ENCODE data around the gene DIP2C. TPM values are rescaled to one million over a fixed set of nuclear protein-coding genes. Genes with fewer than 3 reads are reported as not detected.

DIP2C gene
- polyA plus RNA-seq, 3 donors, result 0.11 TPM; not detected in 2

GRCh38 chr10:398954-399353 is 290.5 kb downstream of the DIP2C start:
- intact Hi-C loops (cut with micrococcal nuclease), result no loop called here
- no peak overlapping the region for H2AFZ ChIP-seq (ENCODE audit: insufficient read depth, low read depth, low read length, poor library complexity, severe bottlenecking)
- 89% methylated on average over 22 of the region's 22 CpGs for WGBS (ENCODE audit: insufficient coverage)
- peaks cover 3% of the 10 kb centered on the region in 2 donors for H3K4me1 ChIP-seq (ENCODE audit: control insufficient read depth in 1 of 2, insufficient read depth in 2 of 2, low read length in 2 of 2)
- Mint-ChIP-seq H3K4me3 (no peak overlapping the region), H3K4me1 (peaks cover 7% of the 10 kb centered on the region), H3K27ac (no peak overlapping the region), H3K36me3 (no peaks in the 10 kb centered on the region), H3K27me3 (ENCODE audit: low read depth in 3 of 3) (peaks cover 2 to 10% (median 7%) of the 10 kb centered on the region in 3 donors), H3K9me3 (peaks cover 0 to 3% (median 1%) of the 10 kb centered on the region in 7 donors)
- no peak for TF ChIP-seq CTCF (IDR thresholded peaks at IDR 0.05)
- no peak overlapping the region for H3K4me3 ChIP-seq (replicated peaks in 1 of 3; ENCODE audit: low read depth in 2 of 3, low read length in 3 of 3)
- no peaks in the 10 kb centered on the region for H3K27me3 ChIP-seq (ENCODE audit: control insufficient read depth in 2 of 2, insufficient read depth in 2 of 2, low read length in 2 of 2)
- no peak overlapping the region for H3K27ac ChIP-seq (ENCODE audit: low read depth in 1 of 2, low read length in 2 of 2)
- DNase-seq, result no peak
- no peak overlapping the region for H3K9ac ChIP-seq (ENCODE audit: insufficient read depth, low read length, poor library complexity, severe bottlenecking)
- H3K36me3 ChIP-seq (replicated peaks in 1 of 2; ENCODE audit: control insufficient read depth in 1 of 2, insufficient read depth in 2 of 2, low read length in 2 of 2), result no peaks in the 10 kb centered on the region
- no peak overlapping the region for H3K4me2 ChIP-seq (replicated peaks; ENCODE audit: extremely low read depth, low read length, poor library complexity, severe bottlenecking)
- H4K20me1 ChIP-seq (ENCODE audit: insufficient read depth, low read length), result no peaks in the 10 kb centered on the region
- H3K9me3 ChIP-seq (replicated peaks in 1 of 2; ENCODE audit: control insufficient read depth in 1 of 2, insufficient read depth in 1 of 2, low read length in 2 of 2), result no peaks in the 10 kb centered on the region
- H3K79me2 ChIP-seq (ENCODE audit: insufficient read depth, low read length), result no peaks in the 10 kb centered on the region

GRCh38 chr10:397321-398068 is 292.0 kb downstream of the DIP2C start:
- Mint-ChIP-seq H3K36me3 (no peaks in the 10 kb centered on the region), H3K9me3 (peaks cover 0 to 7% (median 1%) of the 10 kb centered on the region in 7 donors), H3K27ac (no peak overlapping the region), H3K4me1 (peaks cover 8% of the 10 kb centered on the region), H3K27me3 (ENCODE audit: low read depth in 3 of 3) (peaks cover 5 to 10% (median 7%) of the 10 kb centered on the region in 3 donors), H3K4me3 (no peak overlapping the region)
- intact Hi-C loops (cut with micrococcal nuclease), result no loop called here
- H3K4me3 ChIP-seq (replicated peaks in 1 of 3; ENCODE audit: low read depth in 2 of 3, low read length in 3 of 3), result no peak overlapping the region
- no peak overlapping the region for H3K27ac ChIP-seq (ENCODE audit: low read depth in 1 of 2, low read length in 2 of 2)
- no peak overlapping the region for H2AFZ ChIP-seq (ENCODE audit: insufficient read depth, low read depth, low read length, poor library complexity, severe bottlenecking)
- H3K4me2 ChIP-seq (replicated peaks; ENCODE audit: extremely low read depth, low read length, poor library complexity, severe bottlenecking), result no peak overlapping the region
- WGBS (ENCODE audit: insufficient coverage), result 98% methylated on average over 6 of the region's 18 CpGs
- no peaks in the 10 kb centered on the region for H4K20me1 ChIP-seq (ENCODE audit: insufficient read depth, low read length)
- no peak for DNase-seq
- H3K4me1 ChIP-seq (ENCODE audit: control insufficient read depth in 1 of 2, insufficient read depth in 2 of 2, low read length in 2 of 2), result peaks cover 4 to 5% of the 10 kb centered on the region in 2 donors
- no peaks in the 10 kb centered on the region for H3K79me2 ChIP-seq (ENCODE audit: insufficient read depth, low read length)
- TF ChIP-seq CTCF (IDR thresholded peaks at IDR 0.05), result no peak
- no peaks in the 10 kb centered on the region for H3K9me3 ChIP-seq (replicated peaks in 1 of 2; ENCODE audit: control insufficient read depth in 1 of 2, insufficient read depth in 1 of 2, low read length in 2 of 2)
- H3K9ac ChIP-seq (ENCODE audit: insufficient read depth, low read length, poor library complexity, severe bottlenecking), result no peak overlapping the region
- no peaks in the 10 kb centered on the region for H3K36me3 ChIP-seq (replicated peaks in 1 of 2; ENCODE audit: control insufficient read depth in 1 of 2, insufficient read depth in 2 of 2, low read length in 2 of 2)
- H3K27me3 ChIP-seq (ENCODE audit: control insufficient read depth in 2 of 2, insufficient read depth in 2 of 2, low read length in 2 of 2), result no peaks in the 10 kb centered on the region

Data from CD14-positive monocyte (primary cell).